ENCODE results near the gene P2RY14. TPM values are rescaled to one million over a fixed set of nuclear protein-coding genes. Genes with fewer than 3 reads are reported as not detected.

The P2RY14 gene
- 1 to 10 TPM in 3 of 4 donors, not detected in 1; 1.1 to 5.5 (median 1.3) TPM for polyA plus RNA-seq
- long read RNA-seq, donor 1: 0 reads
- long read RNA-seq, donor 2: 0 reads
- long read RNA-seq, donor 3: 0 reads
- long read RNA-seq, donor 4, partial matches to known transcripts: 0 of 1 reads
- long read RNA-seq, donor 4, other reads (novel, unspliced or antisense): 0 of 1 reads
- long read RNA-seq, donor 5: 0 reads
- long read RNA-seq, donor 6, partial matches to known transcripts: 0 of 1 reads
- long read RNA-seq, donor 6, other reads (novel, unspliced or antisense): 0 of 1 reads
- long read RNA-seq, donor 7: 0 reads
- long read RNA-seq, donor 8: 0 reads
- long read RNA-seq, donor 9: 0 reads
- long read RNA-seq, donor 10, partial matches to known transcripts: 0 of 1 reads
- long read RNA-seq, donor 10, other reads (novel, unspliced or antisense): 0 of 1 reads

- no peaks in the 10 kb centered on the region for H3K27me3 ChIP-seq (ENCODE audit: control insufficient read depth in 3 of 3, insufficient read depth in 3 of 3, low read length in 3 of 3)
- no peak for DNase-seq
- peak within 1 kb of the TSS in 1 of 3 donors; percentile 77 for H3K27ac ChIP-seq (ENCODE audit: low read depth in 1 of 3, low read length in 2 of 3)
- H3K36me3 ChIP-seq (ENCODE audit: control insufficient read depth in 3 of 3, insufficient read depth in 2 of 3, low read depth in 1 of 3, low read length in 3 of 3): no peaks in the 10 kb centered on the region
- H3K9me3 ChIP-seq (ENCODE audit: control insufficient read depth in 2 of 2, insufficient read depth in 1 of 2, low read depth in 1 of 2, low read length in 1 of 2): no peaks in the 10 kb centered on the region
- no peaks in the 10 kb centered on the region for H3K4me1 ChIP-seq (ENCODE audit: control insufficient read depth in 3 of 3, insufficient read depth in 2 of 3, low read depth in 1 of 3, low read length in 2 of 3)
- no peak within 1 kb of the TSS for H3K4me3 ChIP-seq (ENCODE audit: low read depth in 1 of 3, low read length in 3 of 3)
- WGBS, 3 donors: 55 to 79% (median 74%) methylated on average over 4 of the region's 4 CpGs
- FAIRE-seq: no peak
These were observed at the start of gene P2RY14 for GRCh38 chr3:151278230-151278629. P2RY14 (minus strand) TSS chr3:151278542; CDS start chr3:151214316, 64,226 bp downstream.

GRCh38 chr3:151327571-151328198 lies 49.3 kb upstream of the P2RY14 start:
- no peaks in the 10 kb centered on the region for H3K27me3 ChIP-seq (ENCODE audit: control insufficient read depth in 3 of 3, insufficient read depth in 3 of 3, low read length in 3 of 3)
- no peak overlapping the region for H3K27ac ChIP-seq (ENCODE audit: low read depth in 1 of 3, low read length in 2 of 3)
- DNase-seq: peak; percentile 6 to 13
- no peaks in the 10 kb centered on the region for H3K36me3 ChIP-seq (ENCODE audit: control insufficient read depth in 3 of 3, insufficient read depth in 2 of 3, low read depth in 1 of 3, low read length in 3 of 3)
- H3K9me3 ChIP-seq (ENCODE audit: control insufficient read depth in 2 of 2, insufficient read depth in 1 of 2, low read depth in 1 of 2, low read length in 1 of 2): no peaks in the 10 kb centered on the region
- WGBS, 3 donors: 8 to 19% (median 16%) methylated on average over 3 of the region's 3 CpGs
- no peak for FAIRE-seq
- H3K4me3 ChIP-seq (ENCODE audit: low read depth in 1 of 3, low read length in 3 of 3): no peak overlapping the region
- H3K4me1 ChIP-seq (ENCODE audit: control insufficient read depth in 3 of 3, insufficient read depth in 2 of 3, low read depth in 1 of 3, low read length in 2 of 3): no peaks in the 10 kb centered on the region

- Histone ChIP-seq H3K27me3 (ENCODE audit: control insufficient read depth in 3 of 3, insufficient read depth in 3 of 3, low read length in 3 of 3) (no peaks in the 10 kb centered on the region), H3K4me1 (ENCODE audit: control insufficient read depth in 3 of 3, insufficient read depth in 2 of 3, low read depth in 1 of 3, low read length in 2 of 3) (no peaks in the 10 kb centered on the region), H3K36me3 (ENCODE audit: control insufficient read depth in 3 of 3, insufficient read depth in 2 of 3, low read depth in 1 of 3, low read length in 3 of 3) (no peaks in the 10 kb centered on the region), H3K4me3 (ENCODE audit: low read depth in 1 of 3, low read length in 3 of 3) (no peak overlapping the region), H3K27ac (ENCODE audit: low read depth in 1 of 3, low read length in 2 of 3) (no peak overlapping the region), H3K9me3 (ENCODE audit: control insufficient read depth in 2 of 2, insufficient read depth in 1 of 2, low read depth in 1 of 2, low read length in 1 of 2) (no peaks in the 10 kb centered on the region)
- DNase-seq: no peak
- 89 to 100% (median 100%) methylated on average over 1 of the region's 1 CpG for WGBS, 3 donors
- FAIRE-seq: no peak
These were observed 44.2 kb upstream of the P2RY14 start for GRCh38 chr3:151322511-151322910.

GRCh38 chr3:151321526-151321925 lies 43.2 kb upstream of the P2RY14 start:
- no peak for FAIRE-seq

GRCh38 chr3:151320131-151320530 lies 41.8 kb upstream of the P2RY14 start:
- FAIRE-seq: no peak
- 80 to 88% (median 86%) methylated on average over 2 of the region's 2 CpGs for WGBS, 3 donors
- Histone ChIP-seq H3K4me3 (ENCODE audit: low read depth in 1 of 3, low read length in 3 of 3) (no peak overlapping the region), H3K4me1 (ENCODE audit: control insufficient read depth in 3 of 3, insufficient read depth in 2 of 3, low read depth in 1 of 3, low read length in 2 of 3) (no peaks in the 10 kb centered on the region), H3K9me3 (ENCODE audit: control insufficient read depth in 2 of 2, insufficient read depth in 1 of 2, low read depth in 1 of 2, low read length in 1 of 2) (no peaks in the 10 kb centered on the region), H3K27me3 (ENCODE audit: control insufficient read depth in 3 of 3, insufficient read depth in 3 of 3, low read length in 3 of 3) (no peaks in the 10 kb centered on the region), H3K27ac (ENCODE audit: low read depth in 1 of 3, low read length in 2 of 3) (no peak overlapping the region), H3K36me3 (ENCODE audit: control insufficient read depth in 3 of 3, insufficient read depth in 2 of 3, low read depth in 1 of 3, low read length in 3 of 3) (no peaks in the 10 kb centered on the region)
- DNase-seq: no peak

More at GRCh38 chr3:151321526-151321925, 43.2 kb upstream of the P2RY14 start:
- 55 to 84% (median 63%) methylated on average over 1 of the region's 1 CpG for WGBS, 3 donors
- Histone ChIP-seq H3K4me3 (ENCODE audit: low read depth in 1 of 3, low read length in 3 of 3) (no peak overlapping the region), H3K27me3 (ENCODE audit: control insufficient read depth in 3 of 3, insufficient read depth in 3 of 3, low read length in 3 of 3) (no peaks in the 10 kb centered on the region), H3K4me1 (ENCODE audit: control insufficient read depth in 3 of 3, insufficient read depth in 2 of 3, low read depth in 1 of 3, low read length in 2 of 3) (no peaks in the 10 kb centered on the region), H3K27ac (ENCODE audit: low read depth in 1 of 3, low read length in 2 of 3) (no peak overlapping the region), H3K36me3 (ENCODE audit: control insufficient read depth in 3 of 3, insufficient read depth in 2 of 3, low read depth in 1 of 3, low read length in 3 of 3) (no peaks in the 10 kb centered on the region), H3K9me3 (ENCODE audit: control insufficient read depth in 2 of 2, insufficient read depth in 1 of 2, low read depth in 1 of 2, low read length in 1 of 2) (no peaks in the 10 kb centered on the region)
- no peak for DNase-seq

- 81 to 86% (median 82%) methylated on average over 4 of the region's 4 CpGs for WGBS, 3 donors
- Histone ChIP-seq H3K4me3 (ENCODE audit: low read depth in 1 of 3, low read length in 3 of 3) (no peak overlapping the region), H3K4me1 (ENCODE audit: control insufficient read depth in 3 of 3, insufficient read depth in 2 of 3, low read depth in 1 of 3, low read length in 2 of 3) (no peaks in the 10 kb centered on the region), H3K9me3 (ENCODE audit: control insufficient read depth in 2 of 2, insufficient read depth in 1 of 2, low read depth in 1 of 2, low read length in 1 of 2) (no peaks in the 10 kb centered on the region), H3K27ac (ENCODE audit: low read depth in 1 of 3, low read length in 2 of 3) (no peak overlapping the region), H3K27me3 (ENCODE audit: control insufficient read depth in 3 of 3, insufficient read depth in 3 of 3, low read length in 3 of 3) (no peaks in the 10 kb centered on the region), H3K36me3 (ENCODE audit: control insufficient read depth in 3 of 3, insufficient read depth in 2 of 3, low read depth in 1 of 3, low read length in 3 of 3) (no peaks in the 10 kb centered on the region)
- FAIRE-seq (no peak), DNase-seq (no peak)
These were observed 41.3 kb upstream of the P2RY14 start for GRCh38 chr3:151319628-151320027.

GRCh38 chr3:151318991-151319390 lies 40.6 kb upstream of the P2RY14 start:
- no peaks in the 10 kb centered on the region for H3K27me3 ChIP-seq (ENCODE audit: control insufficient read depth in 3 of 3, insufficient read depth in 3 of 3, low read length in 3 of 3)
- 89 to 94% (median 91%) methylated on average over 7 of the region's 7 CpGs for WGBS, 3 donors
- FAIRE-seq: no peak
- no peak overlapping the region for H3K27ac ChIP-seq (ENCODE audit: low read depth in 1 of 3, low read length in 2 of 3)
- no peak for DNase-seq
- H3K4me3 ChIP-seq (ENCODE audit: low read depth in 1 of 3, low read length in 3 of 3): no peak overlapping the region
- no peaks in the 10 kb centered on the region for H3K4me1 ChIP-seq (ENCODE audit: control insufficient read depth in 3 of 3, insufficient read depth in 2 of 3, low read depth in 1 of 3, low read length in 2 of 3)
- no peaks in the 10 kb centered on the region for H3K36me3 ChIP-seq (ENCODE audit: control insufficient read depth in 3 of 3, insufficient read depth in 2 of 3, low read depth in 1 of 3, low read length in 3 of 3)
- H3K9me3 ChIP-seq (ENCODE audit: control insufficient read depth in 2 of 2, insufficient read depth in 1 of 2, low read depth in 1 of 2, low read length in 1 of 2): no peaks in the 10 kb centered on the region

- no peaks in the 10 kb centered on the region for H3K4me1 ChIP-seq (ENCODE audit: control insufficient read depth in 3 of 3, insufficient read depth in 2 of 3, low read depth in 1 of 3, low read length in 2 of 3)
- FAIRE-seq: no peak
- no peak overlapping the region for H3K4me3 ChIP-seq (ENCODE audit: low read depth in 1 of 3, low read length in 3 of 3)
- no peaks in the 10 kb centered on the region for H3K9me3 ChIP-seq (ENCODE audit: control insufficient read depth in 2 of 2, insufficient read depth in 1 of 2, low read depth in 1 of 2, low read length in 1 of 2)
- no peaks in the 10 kb centered on the region for H3K36me3 ChIP-seq (ENCODE audit: control insufficient read depth in 3 of 3, insufficient read depth in 2 of 3, low read depth in 1 of 3, low read length in 3 of 3)
- H3K27me3 ChIP-seq (ENCODE audit: control insufficient read depth in 3 of 3, insufficient read depth in 3 of 3, low read length in 3 of 3): no peaks in the 10 kb centered on the region
- H3K27ac ChIP-seq (ENCODE audit: low read depth in 1 of 3, low read length in 2 of 3): no peak overlapping the region
- DNase-seq: no peak
These were observed 40.0 kb upstream of the P2RY14 start for GRCh38 chr3:151318313-151318712.
